ENCODE data around the gene CXCR1.

CXCR1 gene

GRCh38 chr2:218188528-218188927 is 21.8 kb upstream of the CXCR1 start (continued):
- TF ChIP-seq ZNF629 (tag by site-specific recombination; IDR thresholded peaks at IDR 0.05) (no peak), ZEB2 (tag by site-specific recombination; IDR thresholded peaks at IDR 0.05) (no peak), ZNF555 (tag by site-specific recombination; conservative IDR thresholded peaks at IDR 0.05) (no peak), ZNF707 (tag by site-specific recombination; IDR thresholded peaks at IDR 0.05) (no peak), ZFP3 (tag by site-specific recombination; IDR thresholded peaks at IDR 0.05; ENCODE audit: low read depth) (no peak), OVOL3 (tag by site-specific recombination; IDR thresholded peaks at IDR 0.05) (no peak), ZNF140 (tag by site-specific recombination; IDR thresholded peaks at IDR 0.05) (no peak), ZNF133 (tag by site-specific recombination; IDR thresholded peaks at IDR 0.05) (no peak)

GRCh38 chr2:218187296-218188015 is 20.7 kb upstream of the CXCR1 start:
- Histone ChIP-seq H3K4me1 (ENCODE audit: control insufficient read depth, insufficient read depth, low read length) (no peaks in the 10 kb centered on the region), H3K27ac (ENCODE audit: extremely low read depth, low read depth, low read length) (no peak overlapping the region), H3K36me3 (ENCODE audit: control insufficient read depth in 2 of 2, insufficient read depth in 1 of 2, low read length in 2 of 2) (no peaks in the 10 kb centered on the region), H3K4me3 (ENCODE audit: low read depth, low read length) (no peak overlapping the region), H3K9me3 (ENCODE audit: control insufficient read depth, insufficient read depth, low read depth, low read length) (no peaks in the 10 kb centered on the region)
- TF ChIP-seq GLI4 (tag by site-specific recombination; IDR thresholded peaks at IDR 0.05), result no peak
- POLR2A ChIA-PET, result no interaction called here
- CTCF ChIA-PET, result interaction anchor here (0.5 to 2.5 kb wide), 9 partner anchors 18 to 301 kb away, joined by 3 to 10 read pairs (median 3); partner anchors contain the start of genes AAMP and PNKD

GRCh38 chr2:218186876-218187275 is 20.1 kb upstream of the CXCR1 start:
- Histone ChIP-seq H3K4me3 (ENCODE audit: low read depth, low read length) (no peak overlapping the region), H3K27ac (ENCODE audit: extremely low read depth, low read depth, low read length) (no peak overlapping the region)
- CTCF ChIA-PET, result interaction anchor here (0.5 to 2.5 kb wide), 8 partner anchors 17 to 300 kb away, joined by 3 to 10 read pairs (median 3); partner anchors contain the start of genes AAMP and PNKD

More at GRCh38 chr2:218186876-218187275, 20.1 kb upstream of the CXCR1 start:
- no peaks in the 10 kb centered on the region for H3K36me3 ChIP-seq (ENCODE audit: control insufficient read depth in 2 of 2, insufficient read depth in 1 of 2, low read length in 2 of 2)
- no peaks in the 10 kb centered on the region for H3K9me3 ChIP-seq (ENCODE audit: control insufficient read depth, insufficient read depth, low read depth, low read length)
- no peaks in the 10 kb centered on the region for H3K4me1 ChIP-seq (ENCODE audit: control insufficient read depth, insufficient read depth, low read length)
- TF ChIP-seq RBAK (tag by site-specific recombination; IDR thresholded peaks at IDR 0.05) (no peak), REPIN1 (tag by site-specific recombination; IDR thresholded peaks at IDR 0.05; ENCODE audit: low read depth) (no peak), ZNF549 (tag by site-specific recombination; IDR thresholded peaks at IDR 0.05) (no peak), ZNF140 (tag by site-specific recombination; IDR thresholded peaks at IDR 0.05) (no peak), ZNF571 (tag by site-specific recombination; IDR thresholded peaks at IDR 0.05) (no peak), REST (tag by site-specific recombination; IDR thresholded peaks at IDR 0.05) (no peak), KLF8 (tag by site-specific recombination; IDR thresholded peaks at IDR 0.05) (no peak), HOXD13 (CRISPR knock-in tag; IDR thresholded peaks at IDR 0.05; ENCODE audit: borderline replicate concordance) (no peak), ZNF610 (tag by site-specific recombination; IDR thresholded peaks at IDR 0.05; ENCODE audit: borderline replicate concordance) (no peak), ZFP69B (tag by site-specific recombination; IDR thresholded peaks at IDR 0.05) (no peak), GLI2 (tag by site-specific recombination; IDR thresholded peaks at IDR 0.05; ENCODE audit: borderline replicate concordance, low read depth) (no peak), ZSCAN30 (tag by site-specific recombination; IDR thresholded peaks at IDR 0.05) (no peak), ZNF501 (tag by site-specific recombination; IDR thresholded peaks at IDR 0.05) (no peak), ZNF654 (tag by site-specific recombination; IDR thresholded peaks at IDR 0.05; ENCODE audit: low read depth) (no peak), ZNF354C (tag by site-specific recombination; IDR thresholded peaks at IDR 0.05; ENCODE audit: borderline replicate concordance, low read depth) (no peak)
- POLR2A ChIA-PET, result no interaction called here

All from HEK293 (cell line).